Peyer's patch (tissue), 4 donors: Measurements from ENCODE around the gene SEMA5A. TPM values are rescaled to one million over a fixed set of nuclear protein-coding genes. Genes with fewer than 3 reads are reported as not detected.

Experiments
- DNase-seq, 3 donors: peaks; one replicate each; pipeline ENCODE4 v3.0.0-alpha.2; 2017 to 2019
- H3K27ac ChIP-seq, 4 donors: fragments of 200-600 bp; sonication (generic); one replicate each; pipeline ENCODE4 v1.5.1; 2016 to 2019
- H3K27me3 ChIP-seq, 2 donors: fragments of 200-600 bp; sonication (generic); one replicate each; pipeline ENCODE4 v1.5.1; 2019
- H3K36me3 ChIP-seq, 3 donors: fragments of 200-600 bp; sonication (generic); one replicate each; pipeline ENCODE4 v1.5.1; 2016 to 2019
- H3K4me1 ChIP-seq, 4 donors: fragments of 200-600 bp; sonication (generic); one replicate each; pipeline ENCODE4 v1.5.1; 2016 to 2019
- H3K4me3 ChIP-seq, 4 donors: fragments of 200-600 bp; sonication (generic); 1 replicate in 3 of 4; 2 replicates in 1 of 4; pipeline ENCODE4 v1.5.1; 2016 to 2019; ENCODE audit warnings: mild to moderate bottlenecking in 1 of 4
- H3K9me3 ChIP-seq, 4 donors: fragments of 200-600 bp; sonication (generic); one replicate each; pipeline ENCODE4 v1.5.1; 2016 to 2019; ENCODE audit warnings: mild to moderate bottlenecking in 1 of 4
- POLR2A ChIP-seq, 2 donors: fragments of 450-650 bp; IDR thresholded peaks; one replicate each; pipeline ENCODE4 v1.5.1; 2017; ENCODE audit warnings: antibody characterized with exemption in 2 of 2, mild to moderate bottlenecking in 2 of 2, moderate library complexity in 2 of 2
- total RNA-seq, 4 donors: library from RNA; depleted of rRNA; stranded (reverse); fragments of >200 nt; gene quantifications; one replicate each; pipeline ENCODE4 v1.1.0, GENCODE V29; 2016
- TF ChIP-seq, protein P1 (sequence below), 6 experiments: fragments of 450-650 bp in 4 of 6; fragments of 200-600 bp in 2 of 6; sonication (generic) in 1 of 6; IDR thresholded peaks; one replicate each; pipeline ENCODE4 v1.5.1; 2017 to 2019; ENCODE audit warnings: antibody characterized with exemption in 6 of 6, mild to moderate bottlenecking in 3 of 6, moderate library complexity in 1 of 6

SEMA5A gene
- total RNA-seq, 4 donors from 2014 or later: 11.6 to 22.5 (median 18.2) TPM

- Histone ChIP-seq H3K27me3 (no peaks in the 10 kb centered on the region), H3K27ac (no peak overlapping the region), H3K9me3 (no peaks in the 10 kb centered on the region), H3K4me3 (no peak overlapping the region), H3K36me3 (no peaks in the 10 kb centered on the region), H3K4me1 (no peaks in the 10 kb centered on the region)
- TF ChIP-seq, protein P1, sequence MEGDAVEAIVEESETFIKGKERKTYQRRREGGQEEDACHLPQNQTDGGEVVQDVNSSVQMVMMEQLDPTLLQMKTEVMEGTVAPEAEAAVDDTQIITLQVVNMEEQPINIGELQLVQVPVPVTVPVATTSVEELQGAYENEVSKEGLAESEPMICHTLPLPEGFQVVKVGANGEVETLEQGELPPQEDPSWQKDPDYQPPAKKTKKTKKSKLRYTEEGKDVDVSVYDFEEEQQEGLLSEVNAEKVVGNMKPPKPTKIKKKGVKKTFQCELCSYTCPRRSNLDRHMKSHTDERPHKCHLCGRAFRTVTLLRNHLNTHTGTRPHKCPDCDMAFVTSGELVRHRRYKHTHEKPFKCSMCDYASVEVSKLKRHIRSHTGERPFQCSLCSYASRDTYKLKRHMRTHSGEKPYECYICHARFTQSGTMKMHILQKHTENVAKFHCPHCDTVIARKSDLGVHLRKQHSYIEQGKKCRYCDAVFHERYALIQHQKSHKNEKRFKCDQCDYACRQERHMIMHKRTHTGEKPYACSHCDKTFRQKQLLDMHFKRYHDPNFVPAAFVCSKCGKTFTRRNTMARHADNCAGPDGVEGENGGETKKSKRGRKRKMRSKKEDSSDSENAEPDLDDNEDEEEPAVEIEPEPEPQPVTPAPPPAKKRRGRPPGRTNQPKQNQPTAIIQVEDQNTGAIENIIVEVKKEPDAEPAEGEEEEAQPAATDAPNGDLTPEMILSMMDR (IDR thresholded peaks at IDR 0.05): no peak
- TF ChIP-seq POLR2A (IDR thresholded peaks at IDR 0.05): no peak
- DNase-seq: no peak
Observed at GRCh38 chr5:9582406-9582805, 36.5 kb upstream of the SEMA5A start.

DNA sequence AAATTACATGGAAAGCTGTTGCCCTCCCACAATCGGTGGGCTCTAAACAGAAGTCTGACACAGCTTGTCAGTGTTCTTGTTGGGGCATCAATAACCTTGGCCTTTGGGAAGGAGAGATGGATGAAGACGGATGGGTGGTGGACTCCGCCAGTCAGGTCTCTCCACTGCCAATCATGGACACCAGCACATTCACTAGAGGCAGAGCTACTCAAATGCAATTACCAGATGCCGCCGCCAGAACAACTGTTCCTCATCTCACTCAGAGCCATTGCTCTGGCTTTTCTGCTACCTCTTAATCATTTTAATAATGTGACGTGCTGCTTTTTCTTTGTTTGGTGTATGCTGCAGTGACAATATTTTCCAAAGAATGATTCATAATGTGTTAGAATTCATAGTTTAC lies 27.9 kb upstream of the SEMA5A start:
- no peak overlapping the region for H3K27ac ChIP-seq
- H3K36me3 ChIP-seq: no peaks in the 10 kb centered on the region
- no peak for DNase-seq
- no peaks in the 10 kb centered on the region for H3K4me1 ChIP-seq
- H3K27me3 ChIP-seq: no peaks in the 10 kb centered on the region
- no peak overlapping the region for H3K4me3 ChIP-seq
- no peak for TF ChIP-seq POLR2A (IDR thresholded peaks at IDR 0.05)
- TF ChIP-seq, protein P1 (IDR thresholded peaks at IDR 0.05): no peak
- no peaks in the 10 kb centered on the region for H3K9me3 ChIP-seq

DNA sequence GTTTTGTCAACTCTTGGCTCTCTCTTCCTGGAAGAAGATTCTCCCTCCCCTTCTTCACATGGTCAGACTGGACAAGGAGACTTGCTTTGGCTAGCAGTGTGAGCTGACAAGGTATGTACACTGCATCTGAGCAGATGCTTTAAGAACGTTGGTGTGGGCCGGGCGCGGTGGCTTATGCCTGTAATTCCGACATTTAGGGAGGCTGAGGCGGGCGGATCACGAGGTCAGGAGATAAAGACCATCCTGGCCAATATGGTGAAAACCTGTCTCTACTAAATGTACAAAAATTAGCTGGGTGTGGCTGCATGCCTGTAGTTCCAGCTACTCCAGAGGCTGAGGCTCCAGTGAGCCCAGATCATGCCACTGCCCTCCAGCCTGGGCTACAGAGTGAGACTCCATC lies 26.4 kb upstream of the SEMA5A start:
- Histone ChIP-seq H3K27me3 (no peaks in the 10 kb centered on the region), H3K27ac (no peak overlapping the region), H3K4me1 (no peaks in the 10 kb centered on the region), H3K36me3 (no peaks in the 10 kb centered on the region), H3K4me3 (no peak overlapping the region), H3K9me3 (no peaks in the 10 kb centered on the region)
- TF ChIP-seq, protein P1 (IDR thresholded peaks at IDR 0.05): no peak
- no peak for TF ChIP-seq POLR2A (IDR thresholded peaks at IDR 0.05)
- no peak for DNase-seq

GRCh38 chr5:9570876-9571275 lies 25.0 kb upstream of the SEMA5A start:
- no peak for DNase-seq
- no peak for TF ChIP-seq POLR2A (IDR thresholded peaks at IDR 0.05)
- TF ChIP-seq, protein P1 (IDR thresholded peaks at IDR 0.05): no peak

GRCh38 chr5:9567039-9567438 lies 21.2 kb upstream of the SEMA5A start:
- TF ChIP-seq, protein P1 (IDR thresholded peaks at IDR 0.05): no peak
- TF ChIP-seq POLR2A (IDR thresholded peaks at IDR 0.05): no peak
- no peaks in the 10 kb centered on the region for H3K27me3 ChIP-seq
- DNase-seq: no peak
- no peaks in the 10 kb centered on the region for H3K9me3 ChIP-seq
- no peaks in the 10 kb centered on the region for H3K36me3 ChIP-seq
- H3K27ac ChIP-seq: no peak overlapping the region
- H3K4me1 ChIP-seq: no peaks in the 10 kb centered on the region
- H3K4me3 ChIP-seq: no peak overlapping the region

More at GRCh38 chr5:9570876-9571275, 25.0 kb upstream of the SEMA5A start:
- Histone ChIP-seq H3K27me3 (no peaks in the 10 kb centered on the region), H3K27ac (no peak overlapping the region), H3K9me3 (no peaks in the 10 kb centered on the region), H3K4me3 (no peak overlapping the region), H3K36me3 (no peaks in the 10 kb centered on the region), H3K4me1 (no peaks in the 10 kb centered on the region)

- Histone ChIP-seq H3K27ac (no peak overlapping the region), H3K4me1 (no peaks in the 10 kb centered on the region), H3K9me3 (no peaks in the 10 kb centered on the region), H3K4me3 (no peak overlapping the region), H3K36me3 (no peaks in the 10 kb centered on the region), H3K27me3 (no peaks in the 10 kb centered on the region)
- DNase-seq: no peak
- TF ChIP-seq, protein P1 (IDR thresholded peaks at IDR 0.05): no peak
- TF ChIP-seq POLR2A (IDR thresholded peaks at IDR 0.05): no peak
Observed at GRCh38 chr5:9564752-9565151, 18.9 kb upstream of the SEMA5A start.
